Brain microvascular endothelial cell (primary cell): ENCODE results near the gene TUBA4A.

Experiments
- DNase-seq: peaks from one replicate; pipeline ENCODE4 v3.0.0-alpha.2; 2020
- H3K27ac ChIP-seq: fragments of 250-450 bp; sonication (Bioruptor Pico); 2 replicates; pipeline ENCODE4 v1.5.1; 2020; ENCODE audit warnings: mild to moderate bottlenecking, moderate library complexity
- H3K27me3 ChIP-seq: fragments of 250-450 bp; sonication (Bioruptor Pico); replicated peaks from 2 replicates; pipeline ENCODE4 v1.5.1; 2020; ENCODE audit warnings: mild to moderate bottlenecking
- H3K36me3 ChIP-seq: fragments of 250-450 bp; sonication (Bioruptor Pico); replicated peaks from 2 replicates; pipeline ENCODE4 v1.5.1; 2020; ENCODE audit warnings: mild to moderate bottlenecking
- H3K4me3 ChIP-seq: 2 replicates; pipeline ENCODE4 v1.5.1; 2011; ENCODE audit warnings: low read depth, mild to moderate bottlenecking, control low read depth, low read length, moderate library complexity
- CTCF ChIP-seq: IDR thresholded peaks from 2 replicates; pipeline ENCODE4 v1.5.1; 2011; ENCODE audit warnings: low read depth, mild to moderate bottlenecking, moderate library complexity, low read length, control low read depth, inconsistent platforms; ENCODE audit errors: missing control alignments
- in situ Hi-C: cut with HindIII; loops from 2 replicates; pipeline ENCODE4 v1.10.0; 2017; ENCODE audit warnings: low sequenced_read_pairs, low pct_ligation_motif_present

TUBA4A gene

GRCh38 chr2:219210886-219211362 is 42.8 kb downstream of the TUBA4A start:
- TF ChIP-seq CTCF, result no peak
- Histone ChIP-seq H3K36me3 (peaks cover 9% of the 10 kb centered on the region), H3K27ac (no peak overlapping the region), H3K27me3 (no peaks in the 10 kb centered on the region), H3K4me3 (no peak overlapping the region)
- DNase-seq, result no peak
- in situ Hi-C loops, result no loop called here

- no peak for TF ChIP-seq CTCF
- H3K27ac ChIP-seq, result no peak overlapping the region
- in situ Hi-C loops, result no loop called here
- peaks cover 9% of the 10 kb centered on the region for H3K36me3 ChIP-seq
- no peaks in the 10 kb centered on the region for H3K27me3 ChIP-seq
- no peak for DNase-seq
- no peak overlapping the region for H3K4me3 ChIP-seq
Observed at GRCh38 chr2:219210196-219210885, 43.4 kb downstream of the TUBA4A start.

GRCh38 chr2:219209236-219210195 is 44.2 kb downstream of the TUBA4A start:
- Histone ChIP-seq H3K4me3 (no peak overlapping the region), H3K27ac (no peak overlapping the region), H3K36me3 (peaks cover 9% of the 10 kb centered on the region), H3K27me3 (no peaks in the 10 kb centered on the region)
- no peak for DNase-seq
- no peak for TF ChIP-seq CTCF
- in situ Hi-C loops, result no loop called here

- Histone ChIP-seq H3K36me3 (peaks cover 9% of the 10 kb centered on the region), H3K4me3 (no peak overlapping the region), H3K27me3 (no peaks in the 10 kb centered on the region), H3K27ac (no peak overlapping the region)
- no peak for TF ChIP-seq CTCF
- in situ Hi-C loops, result no loop called here
- DNase-seq, result peak; percentile 8
Observed at GRCh38 chr2:219207884-219208740, 45.6 kb downstream of the TUBA4A start.

GRCh38 chr2:219207134-219207883 is 46.4 kb downstream of the TUBA4A start:
- no peak overlapping the region for H3K27ac ChIP-seq
- no peaks in the 10 kb centered on the region for H3K27me3 ChIP-seq
- peaks cover 7% of the 10 kb centered on the region for H3K36me3 ChIP-seq
- TF ChIP-seq CTCF, result no peak
- DNase-seq, result no peak
- in situ Hi-C loops, result no loop called here
- peak overlapping the region; percentile 75 for H3K4me3 ChIP-seq
